ENCODE measurements around the gene PRR15L.
"Not testable (repeated sequence)": the region's sequence is repeated elsewhere in the genome, so short reads cannot be mapped to it uniquely, and the experiment has no call there.

Gene PRR15L

GRCh38 chr17:47956791-47957590 is 692 bp downstream of the PRR15L start:
- DNase-seq, result no peak

GRCh38 chr17:47955497-47956461 is 1.9 kb downstream of the PRR15L start:
- no peak for DNase-seq

GRCh38 chr17:47953909-47954308 is 3.8 kb downstream of the PRR15L start:
- no peak for DNase-seq

- DNase-seq, result no peak
Measured at GRCh38 chr17:47952171-47953021, 5.3 kb downstream of the PRR15L start.

GRCh38 chr17:47950448-47950847 is 7.2 kb downstream of the PRR15L start:
- DNase-seq, result no peak

- DNase-seq, result no peak
Measured at GRCh38 chr17:47949946-47950345, 7.7 kb downstream of the PRR15L start.

- peak; percentile 70 for DNase-seq
Measured at GRCh38 chr17:47949197-47949759, 8.4 kb downstream of the PRR15L start.

GRCh38 chr17:47948706-47949196 is 8.9 kb downstream of the PRR15L start:
- no peak for DNase-seq

GRCh38 chr17:47946929-47947397 is 10.7 kb downstream of the PRR15L start:
- DNase-seq, result peak; percentile 59

- DNase-seq, result no peak
Measured at GRCh38 chr17:47946516-47946915, 11.2 kb downstream of the PRR15L start.

GRCh38 chr17:47945529-47946508 is 11.9 kb downstream of the PRR15L start:
- DNase-seq, result no peak

GRCh38 chr17:47945080-47945479 is 12.6 kb downstream of the PRR15L start:
- DNase-seq, result no peak

GRCh38 chr17:47942568-47942967 is 15.1 kb downstream of the PRR15L start:
- no peak for DNase-seq

- no peak for DNase-seq
Measured at GRCh38 chr17:47942096-47942510, 15.6 kb downstream of the PRR15L start.

- peak; percentile 87 for DNase-seq
Measured at GRCh38 chr17:47941246-47942095, 16.2 kb downstream of the PRR15L start, which contains the start of gene PNPO. Gene PNPO (plus strand): TSS chr17:47941571. CDS start chr17:47941676, 105 bp downstream.

- DNase-seq, result no peak
Measured at GRCh38 chr17:47937941-47938340, 19.7 kb downstream of the PRR15L start.

- no peak for DNase-seq
Measured at GRCh38 chr17:47935961-47936360, 21.7 kb downstream of the PRR15L start.

GRCh38 chr17:47935468-47935867 is 22.2 kb downstream of the PRR15L start:
- DNase-seq, result not testable (repeated sequence)

GRCh38 chr17:47934856-47935255 is 22.8 kb downstream of the PRR15L start:
- DNase-seq, result no peak

GRCh38 chr17:47931848-47932247 is 25.8 kb downstream of the PRR15L start:
- no peak for DNase-seq

Measured in effector CD8-positive, alpha-beta T cell (primary cell).